ENCODE data around the gene GADL1.

GADL1 gene

DNA sequence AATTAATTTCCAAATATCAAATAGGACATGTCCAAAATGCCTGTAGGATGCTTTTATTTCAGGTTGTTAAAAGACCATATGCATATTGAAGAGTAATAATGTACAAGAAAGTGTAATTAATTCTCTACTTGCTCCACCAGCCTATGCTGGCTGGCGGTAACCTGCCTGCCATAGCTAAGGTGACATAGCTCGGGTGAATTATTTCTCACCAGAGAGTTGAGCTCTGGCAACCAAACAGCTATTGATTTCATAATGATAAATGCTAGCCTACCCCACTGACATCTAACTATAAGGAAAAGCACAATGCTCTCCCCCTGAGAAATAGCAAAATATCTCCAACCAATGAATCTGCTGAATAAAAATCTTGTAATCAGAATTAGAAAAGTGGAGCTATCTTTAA is 48.9 kb downstream of the GADL1 start (continued):
- no peak for TF ChIP-seq ISL1 (CRISPR knock-in tag; IDR thresholded peaks at IDR 0.05)
- TF ChIP-seq CSDC2 (CRISPR knock-in tag; IDR thresholded peaks at IDR 0.05): no peak
- TF ChIP-seq ARNTL (CRISPR knock-in tag; IDR thresholded peaks at IDR 0.05; ENCODE audit: borderline replicate concordance, low read depth): no peak
- TF ChIP-seq GLIS3 (CRISPR knock-in tag; IDR thresholded peaks at IDR 0.05): no peak
- no peak for TF ChIP-seq RARB (CRISPR knock-in tag; IDR thresholded peaks at IDR 0.05)

DNA sequence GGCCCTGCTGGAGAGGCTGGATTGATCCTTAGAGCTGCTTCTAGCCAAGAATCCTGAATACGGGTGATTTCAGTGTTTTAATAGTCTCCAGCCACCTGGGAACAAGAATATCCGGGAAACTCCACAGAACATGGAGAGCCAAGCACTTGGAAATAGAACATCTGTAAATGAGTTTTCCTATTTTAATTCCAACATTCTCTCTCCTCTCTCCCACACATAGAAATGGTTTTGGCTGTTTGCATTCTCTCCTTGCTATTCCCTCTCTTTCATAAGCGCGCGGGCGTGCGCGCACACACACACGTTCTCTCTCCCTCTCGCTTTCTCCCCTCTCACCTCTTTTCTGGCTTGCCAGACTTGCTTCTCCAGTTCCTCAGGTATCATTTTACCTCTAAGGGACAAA is 50.6 kb downstream of the GADL1 start:
- TF ChIP-seq, protein P1, sequence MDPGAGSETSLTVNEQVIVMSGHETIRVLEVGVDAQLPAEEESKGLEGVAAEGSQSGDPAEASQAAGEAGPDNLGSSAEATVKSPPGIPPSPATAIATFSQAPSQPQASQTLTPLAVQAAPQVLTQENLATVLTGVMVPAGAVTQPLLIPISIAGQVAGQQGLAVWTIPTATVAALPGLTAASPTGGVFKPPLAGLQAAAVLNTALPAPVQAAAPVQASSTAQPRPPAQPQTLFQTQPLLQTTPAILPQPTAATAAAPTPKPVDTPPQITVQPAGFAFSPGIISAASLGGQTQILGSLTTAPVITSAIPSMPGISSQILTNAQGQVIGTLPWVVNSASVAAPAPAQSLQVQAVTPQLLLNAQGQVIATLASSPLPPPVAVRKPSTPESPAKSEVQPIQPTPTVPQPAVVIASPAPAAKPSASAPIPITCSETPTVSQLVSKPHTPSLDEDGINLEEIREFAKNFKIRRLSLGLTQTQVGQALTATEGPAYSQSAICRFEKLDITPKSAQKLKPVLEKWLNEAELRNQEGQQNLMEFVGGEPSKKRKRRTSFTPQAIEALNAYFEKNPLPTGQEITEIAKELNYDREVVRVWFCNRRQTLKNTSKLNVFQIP (CRISPR knock-in tag; IDR thresholded peaks at IDR 0.05; ENCODE audit: borderline replicate concordance, low read depth): no peak
- no peak for TF ChIP-seq ESRRG (CRISPR knock-in tag; IDR thresholded peaks at IDR 0.05)
- TF ChIP-seq CSDC2 (CRISPR knock-in tag; IDR thresholded peaks at IDR 0.05): no peak
- no peak for TF ChIP-seq ZNF565 (CRISPR knock-in tag; conservative IDR thresholded peaks at IDR 0.05; ENCODE audit: low read depth)
- TF ChIP-seq ZC3H10 (CRISPR knock-in tag; IDR thresholded peaks at IDR 0.05): no peak
- no peak for TF ChIP-seq OSR1 (CRISPR knock-in tag; IDR thresholded peaks at IDR 0.05)
- no peak for TF ChIP-seq GLIS3 (CRISPR knock-in tag; IDR thresholded peaks at IDR 0.05)
- no peak for TF ChIP-seq ZFP30 (CRISPR knock-in tag; IDR thresholded peaks at IDR 0.05)
- TF ChIP-seq RARB (CRISPR knock-in tag; IDR thresholded peaks at IDR 0.05): no peak
- no peak for TF ChIP-seq PPARA (CRISPR knock-in tag; IDR thresholded peaks at IDR 0.05; ENCODE audit: borderline replicate concordance)
- TF ChIP-seq, protein P2, sequence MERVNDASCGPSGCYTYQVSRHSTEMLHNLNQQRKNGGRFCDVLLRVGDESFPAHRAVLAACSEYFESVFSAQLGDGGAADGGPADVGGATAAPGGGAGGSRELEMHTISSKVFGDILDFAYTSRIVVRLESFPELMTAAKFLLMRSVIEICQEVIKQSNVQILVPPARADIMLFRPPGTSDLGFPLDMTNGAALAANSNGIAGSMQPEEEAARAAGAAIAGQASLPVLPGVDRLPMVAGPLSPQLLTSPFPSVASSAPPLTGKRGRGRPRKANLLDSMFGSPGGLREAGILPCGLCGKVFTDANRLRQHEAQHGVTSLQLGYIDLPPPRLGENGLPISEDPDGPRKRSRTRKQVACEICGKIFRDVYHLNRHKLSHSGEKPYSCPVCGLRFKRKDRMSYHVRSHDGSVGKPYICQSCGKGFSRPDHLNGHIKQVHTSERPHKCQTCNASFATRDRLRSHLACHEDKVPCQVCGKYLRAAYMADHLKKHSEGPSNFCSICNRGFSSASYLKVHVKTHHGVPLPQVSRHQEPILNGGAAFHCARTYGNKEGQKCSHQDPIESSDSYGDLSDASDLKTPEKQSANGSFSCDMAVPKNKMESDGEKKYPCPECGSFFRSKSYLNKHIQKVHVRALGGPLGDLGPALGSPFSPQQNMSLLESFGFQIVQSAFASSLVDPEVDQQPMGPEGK (CRISPR knock-in tag; IDR thresholded peaks at IDR 0.05; ENCODE audit: borderline replicate concordance): no peak
- TF ChIP-seq BACH2 (CRISPR knock-in tag; IDR thresholded peaks at IDR 0.05; ENCODE audit: borderline replicate concordance): no peak
- TF ChIP-seq ARNTL (CRISPR knock-in tag; IDR thresholded peaks at IDR 0.05; ENCODE audit: borderline replicate concordance, low read depth): no peak
- TF ChIP-seq TOX (CRISPR knock-in tag; IDR thresholded peaks at IDR 0.05; ENCODE audit: borderline replicate concordance): no peak
- no peak for TF ChIP-seq ZFP3 (CRISPR knock-in tag; IDR thresholded peaks at IDR 0.05)
- TF ChIP-seq ISL1 (CRISPR knock-in tag; IDR thresholded peaks at IDR 0.05): no peak
- TF ChIP-seq, protein P3, sequence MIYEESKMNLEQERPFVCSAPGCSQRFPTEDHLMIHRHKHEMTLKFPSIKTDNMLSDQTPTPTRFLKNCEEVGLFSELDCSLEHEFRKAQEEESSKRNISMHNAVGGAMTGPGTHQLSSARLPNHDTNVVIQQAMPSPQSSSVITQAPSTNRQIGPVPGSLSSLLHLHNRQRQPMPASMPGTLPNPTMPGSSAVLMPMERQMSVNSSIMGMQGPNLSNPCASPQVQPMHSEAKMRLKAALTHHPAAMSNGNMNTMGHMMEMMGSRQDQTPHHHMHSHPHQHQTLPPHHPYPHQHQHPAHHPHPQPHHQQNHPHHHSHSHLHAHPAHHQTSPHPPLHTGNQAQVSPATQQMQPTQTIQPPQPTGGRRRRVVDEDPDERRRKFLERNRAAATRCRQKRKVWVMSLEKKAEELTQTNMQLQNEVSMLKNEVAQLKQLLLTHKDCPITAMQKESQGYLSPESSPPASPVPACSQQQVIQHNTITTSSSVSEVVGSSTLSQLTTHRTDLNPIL (CRISPR knock-in tag; IDR thresholded peaks at IDR 0.05; ENCODE audit: low read depth): no peak
- no peak for TF ChIP-seq ZNF70 (CRISPR knock-in tag; IDR thresholded peaks at IDR 0.05)
- no peak for ATAC-seq

GRCh38 chr3:30836141-30836540 is 58.3 kb downstream of the GADL1 start:
- ATAC-seq: no peak

More at GRCh38 chr3:30836141-30836540, 58.3 kb downstream of the GADL1 start:
- TF ChIP-seq, protein P1 (CRISPR knock-in tag; IDR thresholded peaks at IDR 0.05; ENCODE audit: borderline replicate concordance, low read depth): no peak
- TF ChIP-seq, protein P2 (CRISPR knock-in tag; IDR thresholded peaks at IDR 0.05; ENCODE audit: borderline replicate concordance): no peak
- TF ChIP-seq ZFP30 (CRISPR knock-in tag; IDR thresholded peaks at IDR 0.05): no peak
- TF ChIP-seq CSDC2 (CRISPR knock-in tag; IDR thresholded peaks at IDR 0.05): no peak
- TF ChIP-seq SNAI2 (CRISPR knock-in tag; IDR thresholded peaks at IDR 0.05): no peak
- no peak for TF ChIP-seq TOX (CRISPR knock-in tag; IDR thresholded peaks at IDR 0.05; ENCODE audit: borderline replicate concordance)
- no peak for TF ChIP-seq ARNTL (CRISPR knock-in tag; IDR thresholded peaks at IDR 0.05; ENCODE audit: borderline replicate concordance, low read depth)
- TF ChIP-seq, protein P4, sequence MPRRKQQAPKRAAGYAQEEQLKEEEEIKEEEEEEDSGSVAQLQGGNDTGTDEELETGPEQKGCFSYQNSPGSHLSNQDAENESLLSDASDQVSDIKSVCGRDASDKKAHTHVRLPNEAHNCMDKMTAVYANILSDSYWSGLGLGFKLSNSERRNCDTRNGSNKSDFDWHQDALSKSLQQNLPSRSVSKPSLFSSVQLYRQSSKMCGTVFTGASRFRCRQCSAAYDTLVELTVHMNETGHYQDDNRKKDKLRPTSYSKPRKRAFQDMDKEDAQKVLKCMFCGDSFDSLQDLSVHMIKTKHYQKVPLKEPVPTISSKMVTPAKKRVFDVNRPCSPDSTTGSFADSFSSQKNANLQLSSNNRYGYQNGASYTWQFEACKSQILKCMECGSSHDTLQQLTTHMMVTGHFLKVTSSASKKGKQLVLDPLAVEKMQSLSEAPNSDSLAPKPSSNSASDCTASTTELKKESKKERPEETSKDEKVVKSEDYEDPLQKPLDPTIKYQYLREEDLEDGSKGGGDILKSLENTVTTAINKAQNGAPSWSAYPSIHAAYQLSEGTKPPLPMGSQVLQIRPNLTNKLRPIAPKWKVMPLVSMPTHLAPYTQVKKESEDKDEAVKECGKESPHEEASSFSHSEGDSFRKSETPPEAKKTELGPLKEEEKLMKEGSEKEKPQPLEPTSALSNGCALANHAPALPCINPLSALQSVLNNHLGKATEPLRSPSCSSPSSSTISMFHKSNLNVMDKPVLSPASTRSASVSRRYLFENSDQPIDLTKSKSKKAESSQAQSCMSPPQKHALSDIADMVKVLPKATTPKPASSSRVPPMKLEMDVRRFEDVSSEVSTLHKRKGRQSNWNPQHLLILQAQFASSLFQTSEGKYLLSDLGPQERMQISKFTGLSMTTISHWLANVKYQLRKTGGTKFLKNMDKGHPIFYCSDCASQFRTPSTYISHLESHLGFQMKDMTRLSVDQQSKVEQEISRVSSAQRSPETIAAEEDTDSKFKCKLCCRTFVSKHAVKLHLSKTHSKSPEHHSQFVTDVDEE (CRISPR knock-in tag; IDR thresholded peaks at IDR 0.05): no peak
- no peak for TF ChIP-seq ZFP3 (CRISPR knock-in tag; IDR thresholded peaks at IDR 0.05)
- no peak for TF ChIP-seq ZNF70 (CRISPR knock-in tag; IDR thresholded peaks at IDR 0.05)
- TF ChIP-seq PPARA (CRISPR knock-in tag; IDR thresholded peaks at IDR 0.05; ENCODE audit: borderline replicate concordance): no peak
- TF ChIP-seq, protein P5, sequence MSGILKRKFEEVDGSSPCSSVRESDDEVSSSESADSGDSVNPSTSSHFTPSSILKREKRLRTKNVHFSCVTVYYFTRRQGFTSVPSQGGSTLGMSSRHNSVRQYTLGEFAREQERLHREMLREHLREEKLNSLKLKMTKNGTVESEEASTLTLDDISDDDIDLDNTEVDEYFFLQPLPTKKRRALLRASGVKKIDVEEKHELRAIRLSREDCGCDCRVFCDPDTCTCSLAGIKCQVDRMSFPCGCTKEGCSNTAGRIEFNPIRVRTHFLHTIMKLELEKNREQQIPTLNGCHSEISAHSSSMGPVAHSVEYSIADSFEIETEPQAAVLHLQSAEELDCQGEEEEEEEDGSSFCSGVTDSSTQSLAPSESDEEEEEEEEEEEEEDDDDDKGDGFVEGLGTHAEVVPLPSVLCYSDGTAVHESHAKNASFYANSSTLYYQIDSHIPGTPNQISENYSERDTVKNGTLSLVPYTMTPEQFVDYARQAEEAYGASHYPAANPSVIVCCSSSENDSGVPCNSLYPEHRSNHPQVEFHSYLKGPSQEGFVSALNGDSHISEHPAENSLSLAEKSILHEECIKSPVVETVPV (CRISPR knock-in tag; IDR thresholded peaks at IDR 0.05): no peak
- no peak for TF ChIP-seq ESRRG (CRISPR knock-in tag; IDR thresholded peaks at IDR 0.05)
- TF ChIP-seq ISL1 (CRISPR knock-in tag; IDR thresholded peaks at IDR 0.05): no peak
- no peak for TF ChIP-seq TCF4 (CRISPR knock-in tag; IDR thresholded peaks at IDR 0.05; ENCODE audit: borderline replicate concordance)
- no peak for TF ChIP-seq OSR1 (CRISPR knock-in tag; IDR thresholded peaks at IDR 0.05)

Measured in SK-N-SH treated with all-trans-retinoic acid at 6 μM for 48 hours (cell line).